ENCODE data around the gene VPS13D.

DNA sequence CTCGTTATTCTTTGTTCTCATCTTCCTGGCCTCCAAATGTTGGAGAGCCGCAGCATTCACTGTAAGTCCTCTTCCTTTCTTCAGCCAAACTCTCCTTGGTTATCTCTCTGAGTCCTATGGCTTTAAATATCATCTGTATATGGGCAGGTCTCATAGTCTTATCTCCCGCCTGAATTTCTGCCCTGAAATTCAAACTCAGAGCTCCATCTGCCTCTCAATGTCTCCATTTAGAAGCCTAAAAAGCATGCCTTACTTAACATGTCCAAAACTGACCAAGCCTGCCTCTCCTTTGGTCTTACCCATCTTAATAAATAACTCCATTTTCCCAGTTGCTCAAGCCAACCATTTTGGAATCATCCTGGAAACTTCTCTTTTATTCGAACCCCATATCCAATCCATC, 307.5 kb downstream of the VPS13D start:
- TF ChIP-seq, protein P1, sequence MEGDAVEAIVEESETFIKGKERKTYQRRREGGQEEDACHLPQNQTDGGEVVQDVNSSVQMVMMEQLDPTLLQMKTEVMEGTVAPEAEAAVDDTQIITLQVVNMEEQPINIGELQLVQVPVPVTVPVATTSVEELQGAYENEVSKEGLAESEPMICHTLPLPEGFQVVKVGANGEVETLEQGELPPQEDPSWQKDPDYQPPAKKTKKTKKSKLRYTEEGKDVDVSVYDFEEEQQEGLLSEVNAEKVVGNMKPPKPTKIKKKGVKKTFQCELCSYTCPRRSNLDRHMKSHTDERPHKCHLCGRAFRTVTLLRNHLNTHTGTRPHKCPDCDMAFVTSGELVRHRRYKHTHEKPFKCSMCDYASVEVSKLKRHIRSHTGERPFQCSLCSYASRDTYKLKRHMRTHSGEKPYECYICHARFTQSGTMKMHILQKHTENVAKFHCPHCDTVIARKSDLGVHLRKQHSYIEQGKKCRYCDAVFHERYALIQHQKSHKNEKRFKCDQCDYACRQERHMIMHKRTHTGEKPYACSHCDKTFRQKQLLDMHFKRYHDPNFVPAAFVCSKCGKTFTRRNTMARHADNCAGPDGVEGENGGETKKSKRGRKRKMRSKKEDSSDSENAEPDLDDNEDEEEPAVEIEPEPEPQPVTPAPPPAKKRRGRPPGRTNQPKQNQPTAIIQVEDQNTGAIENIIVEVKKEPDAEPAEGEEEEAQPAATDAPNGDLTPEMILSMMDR (conservative IDR thresholded peaks at IDR 0.05; ENCODE audit: low read depth, low read length), result no peak
- no peak for TF ChIP-seq EZH2phosphoT487 (IDR thresholded peaks at IDR 0.05; ENCODE audit: borderline replicate concordance, low read length)
- no peak for TF ChIP-seq EZH2 (IDR thresholded peaks at IDR 0.05; ENCODE audit: low read length, unreplicated experiment)

All from PC-3 (cell line).